HG03354 (cell line): ENCODE measurements around the gene RCSD1.
"Not testable (repeated sequence)": the region's sequence is repeated elsewhere in the genome, so short reads cannot be mapped to it uniquely, and the experiment has no call there.

Source experiments
- ATAC-seq: cut with Tn5 transposase; IDR thresholded peaks from one replicate; pipeline ENCODE4 v1.9.1; 2021; ENCODE audit warnings: mild to moderate bottlenecking; ENCODE audit not compliant: unreplicated experiment, poor library complexity, severe bottlenecking

The RCSD1 gene, protein sequence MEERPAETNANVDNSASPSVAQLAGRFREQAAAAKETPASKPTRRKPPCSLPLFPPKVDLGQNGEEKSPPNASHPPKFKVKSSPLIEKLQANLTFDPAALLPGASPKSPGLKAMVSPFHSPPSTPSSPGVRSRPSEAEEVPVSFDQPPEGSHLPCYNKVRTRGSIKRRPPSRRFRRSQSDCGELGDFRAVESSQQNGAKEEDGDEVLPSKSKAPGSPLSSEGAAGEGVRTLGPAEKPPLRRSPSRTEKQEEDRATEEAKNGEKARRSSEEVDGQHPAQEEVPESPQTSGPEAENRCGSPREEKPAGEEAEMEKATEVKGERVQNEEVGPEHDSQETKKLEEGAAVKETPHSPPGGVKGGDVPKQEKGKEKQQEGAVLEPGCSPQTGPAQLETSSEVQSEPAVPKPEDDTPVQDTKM

DNA sequence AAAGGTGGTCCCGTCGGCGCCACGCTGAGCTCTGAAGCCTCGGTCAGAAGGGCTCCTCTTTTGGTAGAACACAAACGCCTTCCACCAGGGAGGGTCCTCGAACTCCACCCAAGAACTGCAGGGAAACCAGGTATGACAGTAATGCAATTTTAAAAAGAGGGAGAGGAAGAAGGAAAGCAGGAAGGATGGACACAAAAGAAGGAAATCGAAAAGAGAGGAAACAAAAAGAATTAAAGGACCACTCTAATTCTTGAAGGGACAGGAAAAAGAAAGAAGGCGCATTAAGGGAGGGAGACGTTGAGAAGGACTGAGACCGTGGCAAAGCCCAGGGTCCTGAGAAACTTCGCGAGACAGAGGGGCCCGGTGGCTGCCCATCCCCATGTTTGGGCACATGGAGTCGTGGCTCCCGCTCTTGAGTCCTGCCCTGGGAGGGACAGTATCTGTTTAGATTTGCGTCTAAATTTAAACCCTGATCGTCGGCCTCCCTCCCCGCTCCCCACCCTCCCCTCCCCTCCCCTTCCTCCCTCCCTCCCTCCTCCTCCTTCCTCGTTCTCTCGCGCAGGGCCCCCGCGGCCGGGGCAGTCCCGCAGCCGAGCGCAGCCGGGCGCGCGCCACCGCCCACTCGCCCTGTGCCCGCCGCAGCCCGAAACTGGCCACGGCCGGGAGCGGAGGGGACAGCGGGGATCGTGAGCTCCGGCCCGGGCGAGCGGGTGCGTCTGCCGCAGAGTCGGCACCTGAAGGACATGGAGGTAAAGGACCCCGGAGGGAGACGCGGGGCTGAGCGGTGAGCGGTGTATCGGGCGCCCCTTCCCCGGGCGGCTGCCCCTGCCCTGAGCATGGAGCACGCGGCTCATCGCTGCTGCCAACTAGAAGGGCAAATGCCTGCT is at the start of gene RCSD1:
Gene RCSD1 (plus strand): TSS at position 552 of the 887 bp plus-strand sequence. CDS start 192 bp downstream, at position 744.
- ATAC-seq, result no peak

DNA sequence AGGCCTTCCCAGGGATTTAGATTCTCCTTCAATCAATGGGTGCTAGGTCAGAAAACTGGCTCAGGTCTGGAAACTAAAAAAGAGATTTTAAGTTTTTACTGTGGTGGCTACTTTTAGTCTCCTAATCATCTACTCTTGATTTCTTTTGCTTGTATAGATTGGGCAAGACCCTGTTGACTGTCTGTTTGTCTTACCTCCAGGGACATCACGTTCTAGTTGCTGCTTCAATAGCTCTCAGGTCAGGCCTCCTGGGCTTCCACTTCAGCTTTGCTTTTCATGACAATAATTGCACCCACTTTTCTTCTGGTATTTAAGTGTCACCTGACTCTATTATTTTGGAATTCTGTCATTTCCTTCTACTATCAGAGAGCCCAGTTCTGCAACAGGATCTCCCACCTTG is 48.0 kb upstream of the RCSD1 start:
- no peak for ATAC-seq

DNA sequence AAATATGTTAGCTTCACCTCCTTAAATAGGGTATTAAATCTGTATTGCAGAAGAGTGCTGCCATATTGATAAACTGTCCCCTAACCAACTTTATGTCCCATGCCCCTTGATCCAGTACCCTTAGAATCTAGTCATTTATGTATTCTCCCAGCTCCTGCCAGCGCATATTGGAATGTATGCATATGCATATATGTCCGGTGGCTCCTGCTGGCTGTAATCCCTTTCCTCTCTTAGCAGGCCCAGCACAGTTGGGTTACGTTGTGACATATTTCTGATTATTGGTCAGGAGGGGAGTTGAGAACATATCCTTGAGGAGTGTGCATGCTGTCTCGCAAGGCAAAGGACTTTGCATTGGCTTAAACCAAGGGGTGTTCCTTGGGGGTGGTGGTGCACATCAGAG is 47.3 kb upstream of the RCSD1 start:
- no peak for ATAC-seq

DNA sequence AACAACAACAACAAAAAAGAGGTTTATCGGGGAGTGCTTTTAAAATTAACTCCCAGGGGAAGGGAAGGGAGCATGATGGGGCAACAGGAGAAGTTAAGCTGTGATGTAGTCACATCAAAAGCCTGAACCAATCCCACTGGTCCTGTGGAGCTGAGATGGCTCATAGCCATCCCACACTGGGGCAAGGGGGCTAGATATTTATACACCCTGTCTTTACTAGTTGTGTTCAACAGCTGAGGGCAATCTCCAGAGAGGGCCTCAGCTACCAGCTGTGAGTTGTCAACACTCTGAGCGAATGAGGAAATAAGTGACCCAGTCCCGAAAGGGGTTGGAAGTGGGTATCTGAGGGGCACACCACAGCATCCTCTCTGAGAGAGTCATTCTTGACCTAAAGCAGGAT is 45.5 kb upstream of the RCSD1 start:
- ATAC-seq, result no peak

DNA sequence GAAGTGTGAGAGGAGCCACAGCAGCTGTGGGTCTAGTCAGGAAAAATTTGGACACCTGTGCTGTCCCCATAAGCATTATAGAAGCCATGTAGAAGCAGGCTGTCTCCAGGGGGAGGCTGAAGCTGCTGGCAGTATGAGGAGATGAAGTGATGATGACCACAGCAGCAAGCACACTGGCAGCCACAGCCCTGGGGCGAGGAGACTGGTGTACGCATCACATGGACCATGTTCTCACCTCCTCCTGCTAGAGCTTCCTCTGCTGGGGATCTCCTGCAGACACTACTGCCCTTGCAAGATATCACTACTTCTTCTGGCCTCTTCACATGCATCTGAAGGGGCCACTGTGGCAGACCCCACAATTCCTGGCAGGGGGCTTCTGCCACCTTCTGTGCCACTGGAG is 42.7 kb upstream of the RCSD1 start:
- ATAC-seq, result no peak

DNA sequence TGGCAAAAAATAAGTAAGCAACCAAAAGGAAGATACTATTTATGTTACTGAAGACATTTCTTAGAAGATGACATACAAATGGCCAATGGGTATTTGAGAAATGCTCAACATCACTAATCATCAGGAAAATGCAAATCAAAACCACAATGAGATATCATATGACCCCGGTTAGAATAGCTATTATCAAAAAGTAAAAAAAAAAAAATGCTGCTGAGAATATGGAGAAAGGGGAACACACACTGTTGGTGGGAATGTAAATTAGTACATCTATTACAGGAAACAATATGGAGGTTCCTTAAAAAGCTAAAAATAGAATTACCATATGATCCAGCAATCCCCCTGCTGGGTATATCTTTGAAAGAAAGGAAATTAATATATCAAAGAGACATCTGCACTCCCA is 42.2 kb upstream of the RCSD1 start:
- no peak for ATAC-seq

DNA sequence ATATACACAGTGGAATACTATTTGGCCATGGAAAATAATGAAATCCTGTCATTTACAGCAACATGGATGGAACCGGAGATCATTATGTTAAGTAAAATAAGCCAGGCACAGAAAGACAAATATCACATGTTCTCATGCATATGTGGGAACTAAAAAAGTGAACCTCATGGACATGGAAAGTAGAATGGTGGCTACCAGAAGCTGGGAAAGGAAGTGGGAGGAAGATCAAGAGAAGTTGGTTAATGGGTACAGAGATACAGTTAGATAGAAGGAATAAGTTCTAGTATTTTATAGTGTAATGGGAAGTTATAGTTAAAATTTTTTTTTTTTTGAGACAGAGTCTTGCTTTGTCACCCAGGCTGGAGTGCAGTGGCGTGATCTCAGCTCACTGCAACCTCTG is 41.7 kb upstream of the RCSD1 start:
- ATAC-seq, result no peak

DNA sequence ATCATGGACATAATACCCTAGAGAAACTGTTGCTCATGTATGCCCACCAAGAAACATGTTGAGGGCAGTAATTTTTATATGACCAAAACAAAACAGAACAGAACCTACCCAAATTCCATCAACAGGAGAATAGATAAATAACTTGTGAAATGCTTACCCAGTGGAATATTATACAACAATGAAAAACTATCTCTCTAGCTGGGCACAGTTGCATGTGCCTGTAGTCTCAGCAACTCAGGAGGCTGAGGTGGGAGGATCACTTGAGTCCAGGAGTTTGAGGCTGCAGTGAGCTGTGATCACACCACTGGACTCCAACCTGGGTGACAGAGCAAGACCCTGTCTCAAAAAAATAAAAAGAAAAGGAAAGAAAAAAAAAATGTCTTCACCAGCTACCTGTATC is 37.6 kb upstream of the RCSD1 start:
- ATAC-seq, result no peak

DNA sequence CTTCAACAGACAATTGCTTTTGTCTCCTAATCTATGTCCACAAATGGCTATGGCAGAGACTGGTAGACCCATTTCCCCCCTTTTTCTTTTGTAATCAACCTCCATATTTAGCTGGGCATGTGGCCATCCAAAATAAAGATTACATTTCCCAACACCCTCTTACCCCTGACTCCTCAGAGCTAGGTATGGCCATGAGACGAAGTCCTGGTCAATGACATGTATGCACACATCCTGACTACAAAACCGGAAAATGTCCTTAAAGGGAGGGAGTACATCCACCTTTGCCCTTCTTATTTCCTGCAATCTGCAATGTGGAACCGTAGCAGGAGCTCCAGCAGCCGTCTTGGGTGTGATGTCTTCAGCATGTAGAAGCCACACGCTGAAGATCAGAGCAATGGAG is 36.2 kb upstream of the RCSD1 start:
- ATAC-seq, result no peak

DNA sequence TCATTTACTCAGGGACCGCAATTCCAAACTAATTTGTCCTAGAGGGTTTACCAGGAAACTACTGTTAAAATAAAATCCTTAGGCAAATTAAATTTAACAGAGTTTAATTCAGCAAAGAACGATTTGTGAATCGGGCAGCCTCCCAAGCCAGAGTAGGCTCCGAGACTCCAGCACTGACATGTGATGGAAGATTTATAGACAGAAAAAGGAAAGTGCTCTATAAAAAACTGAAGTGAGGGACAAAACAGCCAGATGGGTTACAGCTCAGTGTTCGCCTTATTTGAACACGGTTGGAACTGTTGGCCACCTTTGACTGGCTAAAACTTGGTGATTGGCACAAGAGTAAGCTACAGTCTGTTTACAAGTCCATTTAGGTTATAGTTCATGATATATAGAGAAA is 35.2 kb upstream of the RCSD1 start:
- no peak for ATAC-seq

DNA sequence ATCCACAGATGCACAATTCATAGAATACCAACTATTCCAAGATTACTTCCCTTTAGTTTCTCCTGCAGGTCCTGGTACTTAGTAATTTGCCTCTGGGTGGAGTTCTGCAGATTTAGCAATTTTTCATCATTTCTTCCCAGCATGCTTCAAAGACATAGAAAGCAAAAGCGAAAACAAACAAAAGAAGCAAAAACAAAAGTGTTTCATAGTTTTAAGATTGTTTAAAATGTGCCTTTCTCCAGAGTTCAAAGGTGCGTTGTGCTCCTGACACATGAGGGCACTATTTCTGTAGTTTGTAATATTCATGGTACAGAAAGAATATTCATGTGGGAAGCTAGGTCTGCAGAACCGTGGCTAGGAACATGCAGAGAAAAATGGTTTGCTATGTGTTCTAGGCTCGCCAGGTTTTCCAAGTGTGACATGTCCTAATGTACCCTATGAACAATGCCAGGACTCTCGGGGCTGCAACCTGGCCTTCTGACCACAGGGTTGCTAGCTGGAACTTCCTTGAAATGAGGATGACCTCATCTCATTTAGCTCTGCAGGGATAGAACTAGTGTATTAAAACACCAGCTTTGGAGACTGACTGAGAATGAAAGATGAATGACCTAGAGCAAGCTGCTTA is 30.0 kb upstream of the RCSD1 start:
- ATAC-seq, result peak; percentile 73

DNA sequence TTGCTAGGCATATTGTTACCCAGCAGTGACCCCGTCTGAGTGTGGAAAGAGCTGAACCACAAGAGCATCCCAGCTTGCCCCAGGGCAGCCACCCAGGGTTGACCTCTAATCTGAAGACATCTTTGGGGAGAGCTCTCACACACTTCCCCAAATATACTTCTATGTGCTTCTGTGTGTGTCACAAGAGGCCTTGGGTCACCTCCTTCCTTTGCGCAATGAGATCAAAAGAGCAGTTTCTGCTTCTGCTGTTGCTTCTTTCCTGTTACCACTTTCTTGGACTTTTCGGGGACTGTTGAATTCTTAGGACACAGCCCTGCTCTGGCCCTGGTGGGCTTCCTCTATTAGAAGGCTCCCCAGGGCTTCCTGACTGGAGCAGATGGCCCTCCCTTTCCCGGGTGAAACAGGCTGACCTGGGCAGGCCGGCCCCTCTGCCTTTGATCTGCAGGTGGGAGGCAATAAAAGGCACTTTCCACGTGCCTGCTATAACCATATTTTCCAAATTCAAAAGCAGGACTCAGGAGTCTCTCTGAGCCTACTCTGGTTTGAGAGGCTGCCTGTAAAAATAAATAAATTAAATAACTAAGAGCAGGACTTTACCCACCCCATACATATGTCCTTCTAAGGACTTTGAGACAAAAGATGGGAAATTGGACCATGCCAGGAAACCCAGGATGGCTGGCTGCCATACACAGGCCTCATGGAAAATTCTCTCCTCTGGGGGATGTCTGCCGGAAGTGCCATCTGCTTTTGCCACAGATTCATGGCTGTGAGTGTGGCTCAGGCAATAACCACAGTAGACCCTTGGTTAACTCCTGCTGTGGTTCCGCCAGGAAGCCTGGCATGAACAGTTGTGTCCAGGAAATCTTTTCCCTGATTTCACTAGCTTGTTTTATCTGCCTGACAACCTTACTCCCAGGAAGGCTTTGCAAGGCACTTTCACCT is 28.3 kb upstream of the RCSD1 start:
- peak; percentile 45 for ATAC-seq

DNA sequence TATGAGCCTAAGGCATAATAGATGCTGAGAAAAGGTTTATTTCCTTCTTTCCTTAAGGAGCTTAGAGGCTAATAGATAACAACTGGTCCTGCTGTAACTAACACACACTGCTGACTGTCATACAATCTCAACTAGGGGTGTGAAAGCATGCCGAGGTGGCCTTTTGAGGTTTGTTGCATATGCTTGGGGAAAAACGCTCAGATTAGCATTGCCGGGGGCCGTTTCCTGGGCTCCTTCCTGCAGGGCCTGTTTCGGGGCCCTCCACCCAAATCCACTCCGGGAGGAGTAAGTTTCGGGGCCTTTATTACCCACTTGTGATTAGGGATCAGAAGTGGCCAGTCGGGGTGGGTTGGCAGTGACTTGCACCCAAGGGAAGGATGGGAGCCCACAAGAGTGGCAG is 27.2 kb upstream of the RCSD1 start:
- ATAC-seq, result no peak

DNA sequence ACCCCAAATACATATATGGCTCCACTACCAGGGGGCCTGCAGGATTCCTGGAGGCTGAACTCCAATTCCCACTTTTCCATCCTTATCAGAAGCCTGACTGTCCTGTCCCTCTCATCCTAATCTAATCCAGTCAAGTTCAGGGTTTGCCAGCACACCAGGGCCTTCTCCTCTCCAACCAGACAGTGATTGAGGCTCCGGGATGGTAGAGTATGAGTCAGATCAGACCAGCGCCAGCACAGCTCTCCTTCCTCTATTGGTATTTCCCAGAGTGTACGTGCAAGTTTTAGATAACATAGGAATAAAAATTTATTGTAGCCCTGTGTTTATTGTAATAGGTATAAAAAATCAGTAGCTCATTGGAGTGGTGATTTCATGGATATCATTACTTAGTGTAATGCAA is 24.5 kb upstream of the RCSD1 start:
- no peak for ATAC-seq

DNA sequence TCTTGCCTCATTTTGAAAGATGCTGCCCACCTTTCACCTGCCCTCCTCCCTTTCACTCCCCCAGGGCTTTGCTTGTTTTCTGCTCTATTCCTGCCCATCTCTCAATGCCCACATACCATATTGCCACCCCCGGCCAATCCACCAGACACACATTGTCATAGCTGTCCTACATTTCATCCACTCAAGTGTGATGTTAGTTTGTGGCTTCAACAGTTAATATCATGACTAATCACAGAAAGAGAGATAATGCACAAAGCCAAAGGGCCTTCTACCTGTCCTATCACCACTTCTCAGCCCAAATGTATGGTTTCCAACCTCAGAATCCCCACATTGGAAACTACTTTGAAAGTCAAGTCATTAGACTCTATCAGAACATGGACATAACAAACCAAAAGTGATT is 18.0 kb upstream of the RCSD1 start:
- ATAC-seq, result no peak

DNA sequence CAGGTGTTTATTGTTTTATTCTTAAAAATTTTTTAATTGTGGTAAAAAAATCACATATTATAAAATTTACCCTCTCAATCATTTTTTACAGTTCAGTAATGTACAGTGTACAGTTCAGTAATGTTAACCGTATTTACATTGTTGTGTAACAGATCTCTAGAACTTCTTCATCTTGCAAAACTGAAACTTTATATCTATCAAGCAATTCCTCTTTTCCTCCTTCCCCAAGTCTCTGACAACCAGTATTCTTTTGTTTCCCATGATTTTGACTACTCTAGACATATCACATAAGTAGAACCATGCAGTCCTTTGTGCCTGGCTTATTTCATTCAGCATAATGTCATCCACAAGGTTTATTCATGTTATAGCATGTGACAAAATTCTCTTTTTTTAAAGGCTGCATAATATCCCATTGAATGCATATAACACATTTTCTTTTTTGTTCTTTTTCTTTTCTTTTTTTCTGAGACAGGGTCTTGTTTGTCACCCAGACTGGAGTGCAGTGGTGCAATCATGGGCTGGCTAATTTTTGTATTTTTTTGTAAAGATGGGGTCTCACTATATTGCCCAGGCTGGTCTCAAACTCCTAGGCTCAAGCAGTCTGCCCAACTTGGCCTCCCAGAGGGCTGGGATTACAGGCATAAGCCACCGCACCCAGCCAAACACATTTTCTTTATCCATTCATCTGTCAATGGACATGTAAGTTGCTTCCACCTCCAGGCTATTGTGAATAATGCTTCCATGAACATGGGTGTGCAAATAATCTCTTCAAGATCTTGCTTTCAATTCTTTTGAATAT is 17.2 kb upstream of the RCSD1 start:
- no peak for ATAC-seq

DNA sequence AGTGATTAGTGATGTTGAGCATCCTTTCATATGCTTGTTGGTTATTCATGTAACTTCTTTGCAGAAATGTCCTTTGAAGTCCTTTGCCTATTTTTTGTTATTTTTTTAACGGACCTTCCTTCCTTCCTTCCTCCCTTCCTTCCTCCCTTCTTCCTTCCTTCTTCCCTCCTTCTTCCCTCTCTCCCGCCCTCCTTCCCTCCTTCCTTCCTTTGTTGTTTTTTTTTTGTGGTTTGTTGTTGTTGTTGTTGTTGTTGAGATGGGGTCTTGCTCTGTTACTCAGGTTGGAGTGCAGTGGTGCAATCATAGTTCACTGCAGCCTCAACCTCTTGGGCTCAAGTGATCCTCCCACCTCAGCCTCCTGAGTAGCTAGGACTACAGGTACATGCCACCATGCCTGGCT is 16.0 kb upstream of the RCSD1 start:
- not testable (repeated sequence) for ATAC-seq

DNA sequence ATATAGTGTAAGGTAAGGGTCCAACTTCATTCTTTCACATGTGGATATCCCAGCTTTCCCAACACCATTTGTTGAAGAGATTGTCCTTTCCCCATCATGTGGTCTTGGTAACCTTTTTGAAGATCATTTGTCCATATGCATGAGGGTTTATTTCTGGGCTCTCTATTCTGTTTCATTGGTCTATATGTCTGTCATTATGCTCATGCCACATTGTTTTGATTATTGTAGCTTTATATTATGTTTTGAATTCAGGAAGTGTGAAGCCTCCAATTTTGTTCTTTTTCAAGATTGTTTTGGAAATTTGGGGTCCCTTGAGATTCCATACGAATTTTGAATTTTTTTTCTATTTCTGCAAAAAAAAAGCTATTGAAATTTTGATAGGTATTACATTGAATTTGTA is 15.2 kb upstream of the RCSD1 start:
- ATAC-seq, result no peak

DNA sequence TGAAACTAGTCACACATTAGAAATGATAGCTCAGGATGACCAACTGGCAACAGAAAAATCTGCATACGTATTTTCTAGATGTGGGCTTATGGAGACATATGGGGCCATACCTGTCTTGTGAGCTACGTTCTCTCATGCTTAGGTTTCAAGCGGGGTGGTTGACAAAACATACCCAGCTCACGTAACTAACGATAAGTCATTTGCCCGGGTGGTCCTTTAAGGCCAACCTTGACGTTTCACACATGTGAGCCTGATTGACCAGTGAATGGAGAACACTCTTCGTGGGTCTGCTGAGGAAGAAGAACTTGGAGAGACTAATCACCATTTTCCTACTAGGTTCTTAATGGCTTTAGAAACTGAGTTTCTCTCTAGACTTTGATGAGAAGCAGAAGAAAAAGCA is 13.5 kb upstream of the RCSD1 start:
- ATAC-seq, result no peak
